NCI-H510A (cell line): ENCODE measurements around the gene CCDC183.
"Not testable (repeated sequence)": the region's sequence is repeated elsewhere in the genome, so short reads cannot be mapped to it uniquely, and the experiment has no call there.

Experiments
- DNase-seq: peaks from one replicate; lab custom pipeline; 2025; lab: John Stamatoyannopoulos, UW

CCDC183 gene

GRCh38 chr9:136839229-136840139, 43.3 kb downstream of the CCDC183 start:
- DNase-seq: no peak

DNA sequence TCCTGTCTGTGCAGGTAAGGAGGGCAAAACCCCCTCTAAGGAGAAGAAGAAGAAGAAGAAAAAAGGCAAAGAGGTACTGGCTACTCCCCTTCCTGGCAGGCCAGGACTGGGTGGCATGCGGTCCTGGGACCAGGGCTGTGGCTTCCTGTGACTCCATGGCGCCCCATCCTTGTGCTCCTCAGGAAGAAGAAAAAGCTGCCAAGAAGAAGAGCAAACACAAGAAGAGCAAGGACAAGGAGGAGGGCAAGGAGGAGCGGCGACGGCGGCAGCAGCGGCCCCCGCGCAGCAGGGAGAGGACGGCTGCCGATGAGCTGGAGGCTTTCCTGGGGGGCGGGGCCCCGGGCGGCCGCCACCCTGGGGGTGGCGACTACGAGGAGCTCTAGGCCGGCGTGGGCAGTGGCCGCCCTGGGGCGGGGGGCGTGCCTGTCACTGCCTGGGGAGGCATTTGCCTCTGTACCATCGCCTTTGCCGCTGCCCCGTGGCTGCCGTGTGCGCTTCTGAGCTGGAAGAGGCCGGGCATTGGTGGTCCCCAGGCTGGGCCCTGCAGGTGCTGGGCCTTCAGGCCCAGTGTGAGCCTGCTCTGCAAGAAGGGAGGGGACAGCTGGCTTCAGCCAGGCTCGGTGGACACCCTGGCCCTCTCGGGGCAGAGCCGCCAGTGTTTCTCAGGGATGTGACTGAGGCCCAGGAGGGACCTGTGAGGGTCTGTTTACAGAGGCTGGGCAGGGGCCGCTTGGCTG, 44.2 kb downstream of the CCDC183 start:
- DNase-seq: peak; percentile 24

DNA sequence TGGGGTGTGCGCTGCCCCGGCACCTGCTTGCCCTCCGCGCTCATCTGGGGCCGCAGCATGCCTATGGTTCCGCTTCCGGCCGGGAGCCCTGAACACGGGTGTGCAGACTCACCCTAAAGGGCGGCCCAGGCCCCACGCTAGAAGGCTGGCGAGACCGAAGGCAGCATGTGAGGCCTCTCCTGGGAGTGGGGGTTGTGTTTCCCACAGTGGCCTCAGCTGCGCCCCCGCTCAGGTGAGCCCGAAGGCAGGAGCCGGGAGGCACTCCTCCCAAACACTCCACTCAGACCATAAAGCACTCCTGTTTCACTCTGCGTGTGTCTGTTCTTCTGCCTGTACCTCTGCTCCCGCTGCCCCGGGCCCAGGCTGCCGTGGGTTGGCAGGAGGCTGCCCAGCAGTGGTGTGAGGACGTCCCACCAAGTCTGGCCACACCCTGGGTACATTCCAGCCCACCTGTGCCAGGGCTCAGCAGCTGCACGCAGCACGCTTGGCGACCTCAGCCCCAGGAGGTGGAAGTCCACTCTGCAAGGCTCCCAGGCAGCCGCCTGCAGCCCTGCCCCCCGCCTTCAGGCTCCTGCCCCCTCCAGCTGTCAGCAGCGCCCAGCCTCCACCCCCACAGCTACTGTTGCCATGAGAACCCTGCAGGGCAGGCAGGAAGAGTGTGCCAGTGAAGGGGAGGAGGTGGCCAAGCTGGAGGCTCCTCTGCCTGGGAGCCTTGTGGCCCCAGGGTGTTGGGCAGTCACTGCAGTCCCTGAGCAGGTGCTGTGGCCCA, 44.9 kb downstream of the CCDC183 start:
- DNase-seq: peak; percentile 82

DNA sequence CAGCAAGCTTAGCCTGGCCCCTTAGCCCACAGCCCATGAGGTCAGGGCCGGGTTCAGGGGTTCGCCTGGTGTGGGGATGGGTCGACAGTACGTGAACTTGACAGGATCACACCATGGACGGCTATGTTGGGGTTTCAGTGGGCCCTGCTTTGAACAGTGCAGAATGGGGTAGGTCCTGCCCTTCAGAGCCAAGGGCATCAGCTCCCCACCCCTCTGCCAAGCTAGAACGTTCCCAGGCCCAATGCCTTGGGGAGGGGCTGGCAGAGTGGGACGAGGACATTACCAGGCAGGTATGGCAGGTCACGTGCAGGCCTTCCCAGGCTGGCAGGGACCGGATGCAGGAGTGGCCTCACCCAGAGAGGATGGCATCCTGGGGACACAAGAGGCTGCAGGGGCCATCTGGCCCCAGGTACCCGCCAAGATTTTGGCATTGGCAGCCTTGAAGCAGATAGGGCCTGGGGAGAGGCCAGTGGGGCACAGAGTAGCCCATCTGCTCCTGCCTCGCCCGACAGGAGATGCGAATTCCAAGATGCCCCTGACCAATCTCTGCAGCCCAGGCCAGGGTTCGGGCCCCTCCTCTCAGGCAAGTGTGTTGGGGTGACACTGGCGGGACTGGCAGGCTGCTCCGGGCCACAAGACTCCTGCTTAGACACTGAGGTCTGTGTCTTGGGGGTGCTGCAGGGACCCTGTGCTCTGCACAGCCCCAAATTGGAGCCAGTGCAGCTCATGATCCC, 45.7 kb downstream of the CCDC183 start:
- peak; percentile 48 for DNase-seq

GRCh38 chr9:136842380-136842948, 46.3 kb downstream of the CCDC183 start, which contains the start of gene AJM1:
Gene AJM1 (plus strand): TSS chr9:136842478. CDS start chr9:136844415, 1,937 bp downstream.
- peak; percentile 30 for DNase-seq

- DNase-seq: not testable (repeated sequence)
Measured at GRCh38 chr9:136843159-136843800, 47.1 kb downstream of the CCDC183 start.

DNA sequence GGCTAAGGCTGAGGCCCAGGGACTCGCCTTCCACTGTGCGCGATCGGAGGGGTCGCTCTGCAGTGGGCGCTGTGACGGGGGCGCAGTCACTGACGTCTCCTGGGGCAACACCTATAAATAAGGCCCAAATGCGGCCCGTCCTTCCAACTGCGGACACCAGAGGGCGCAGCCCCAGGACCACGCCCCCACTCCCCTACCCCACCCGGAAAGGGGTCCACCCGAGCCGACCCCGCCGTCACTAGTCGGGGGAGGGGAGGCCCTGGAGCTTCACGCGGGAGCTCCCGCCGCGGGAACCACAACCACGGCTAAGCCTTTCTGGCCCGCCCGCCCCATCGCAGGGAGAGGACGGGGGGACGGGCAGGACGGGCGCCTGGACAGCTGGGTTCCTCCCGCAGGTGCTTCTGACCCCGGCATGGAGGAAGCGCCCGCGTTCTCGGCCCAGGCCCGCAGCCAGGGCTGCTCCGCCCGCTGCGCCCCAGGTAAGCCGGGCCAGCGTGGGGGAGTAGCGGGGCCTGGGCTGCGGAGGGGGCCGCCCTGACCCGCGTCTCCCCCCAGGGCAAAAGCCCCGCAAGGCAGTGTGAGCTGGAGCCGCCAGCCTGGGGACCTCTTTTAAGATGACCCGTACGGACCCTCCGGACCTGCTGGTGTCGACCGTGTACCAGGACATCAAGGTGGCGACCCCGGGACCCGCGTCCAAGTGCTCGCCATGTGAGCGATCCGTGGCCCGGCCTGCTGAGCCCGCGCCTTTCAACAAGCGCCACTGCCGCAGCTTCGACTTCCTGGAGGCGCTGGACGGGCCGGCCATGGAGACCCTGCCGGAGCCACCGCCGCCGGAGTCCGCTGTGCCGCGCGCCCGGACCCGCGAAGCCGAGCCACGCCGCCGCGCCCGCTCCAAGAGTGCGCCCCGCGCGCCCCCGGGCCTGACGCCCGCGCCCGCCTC, 47.9 kb downstream of the CCDC183 start:
- DNase-seq: not testable (repeated sequence)

- DNase-seq: no peak
Measured at GRCh38 chr9:136844761-136845464, 48.8 kb downstream of the CCDC183 start.

GRCh38 chr9:136845465-136846260, 49.5 kb downstream of the CCDC183 start:
- no peak for DNase-seq

- no peak for DNase-seq
Measured at GRCh38 chr9:136846376-136847087, 50.4 kb downstream of the CCDC183 start.

DNA sequence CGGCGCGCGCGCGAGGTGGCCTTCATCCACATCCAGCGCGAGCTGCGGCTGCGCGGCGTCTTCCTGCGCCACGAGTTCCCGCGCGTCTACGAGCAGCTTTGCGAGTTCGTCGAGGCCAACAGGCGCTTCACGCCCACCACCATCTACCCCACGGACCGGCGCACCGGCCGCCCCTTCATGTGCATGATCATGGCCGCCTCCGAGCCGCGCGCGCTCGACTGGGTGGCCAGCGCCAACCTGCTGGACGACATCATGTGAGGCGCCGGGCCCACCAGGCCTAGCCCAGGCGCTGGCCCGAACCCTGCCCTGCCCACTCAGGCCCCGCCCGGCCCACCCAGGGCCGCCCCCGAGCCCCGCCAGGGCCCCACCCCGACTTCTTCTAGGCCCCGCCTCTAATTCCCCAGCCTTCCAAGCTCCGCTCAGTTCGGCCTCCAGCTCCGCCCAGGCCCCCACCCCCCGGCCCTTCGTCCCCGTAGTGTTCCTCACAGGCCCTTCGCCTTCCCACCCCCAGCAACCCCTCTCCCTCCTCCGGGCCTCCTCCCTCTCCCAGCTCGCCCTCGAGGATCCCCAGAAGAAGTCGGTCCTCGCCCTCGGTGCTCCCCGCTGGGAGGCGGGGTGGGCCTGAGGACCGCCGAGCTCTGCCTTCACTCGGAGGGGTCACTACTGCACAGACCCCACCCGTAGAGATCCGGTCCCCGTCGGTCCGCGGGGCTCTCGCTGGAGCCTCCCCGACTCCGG, 51.1 kb downstream of the CCDC183 start:
- no peak for DNase-seq

- peak; percentile 83 for DNase-seq
Measured at GRCh38 chr9:136847826-136848392, 51.8 kb downstream of the CCDC183 start.

GRCh38 chr9:136848393-136849037, 52.4 kb downstream of the CCDC183 start:
- DNase-seq: peak; percentile 75

GRCh38 chr9:136849038-136849959, 53.2 kb downstream of the CCDC183 start, which contains the start of gene PHPT1:
Gene PHPT1 (plus strand): TSS chr9:136849409. CDS start chr9:136849431, 22 bp downstream.
- peak; percentile 96 for DNase-seq
